ENCODE measurements around the gene ACAD9. TPM values are rescaled to one million over a fixed set of nuclear protein-coding genes. Genes with fewer than 3 reads are reported as not detected.
A peak's percentile ranks its signal among the peaks of the same experiment; 100 is the strongest.

ACAD9 gene
- total and polyA plus RNA-seq, 9 of the 15 experiments (the other 6 are each of a cell fraction or from before 2014, with no cell fraction given), result 10.2 to 32.6 (median 22.8) TPM

- peak overlapping the region in 1 of 2 experiments; percentile 65; a peak in 2 of 4 replicates for H3K9ac ChIP-seq (ENCODE audit: insufficient read depth in 1 of 2, low read depth in 2 of 2, low read length in 2 of 2)
- no peak overlapping the region; the same call in 1 of the 2 replicates for H3K4me2 ChIP-seq (ENCODE audit: insufficient read depth, low read length)
- intact Hi-C loops (cut with micrococcal nuclease), result no loop called here
- BruUV-seq (replicated peaks), result no TSS peak
- 0 out of 2 replicates have a peak, but pooled peaks have one; percentile 10 for TF ChIP-seq ZNF316 (IDR thresholded peaks at IDR 0.05)
- no peak for TF ChIP-seq NFXL1 (CRISPR knock-in tag; IDR thresholded peaks at IDR 0.05)
- TF ChIP-seq KHSRP (IDR thresholded peaks at IDR 0.05), result no peak
- TF ChIP-seq NFE2 (IDR thresholded peaks at IDR 0.05; ENCODE audit: low read depth), result peak; percentile 38; the same call in 1 of the 2 replicates
- no peak for TF ChIP-seq ARNT (IDR thresholded peaks at IDR 0.05)
- TF ChIP-seq CBFA2T3 (IDR thresholded peaks at IDR 0.05), result peak; percentile 51
- peak; percentile 70 for TF ChIP-seq CREM (IDR thresholded peaks at IDR 0.05; ENCODE audit: low read depth)
- peak; percentile 28; the same call in 1 of the 2 replicates for TF ChIP-seq CBFA2T2 (conservative IDR thresholded peaks at IDR 0.05)
- TF ChIP-seq NBN (IDR thresholded peaks at IDR 0.05; ENCODE audit: low read depth), result no peak
- TF ChIP-seq CUX1 (CRISPR knock-in tag; IDR thresholded peaks at IDR 0.05), result no peak
- 0 out of 2 replicates have a peak, but pooled peaks have one; percentile 21 for TF ChIP-seq CREB1 (IDR thresholded peaks at IDR 0.05)
- TF ChIP-seq CREB1 (CRISPR knock-in tag; IDR thresholded peaks at IDR 0.05), result no peak
- no peak for TF ChIP-seq E2F5 (CRISPR knock-in tag; IDR thresholded peaks at IDR 0.05)
- TF ChIP-seq TAL1 (IDR thresholded peaks at IDR 0.05), result 0 out of 2 replicates have a peak, but pooled peaks have one; percentile 32
- peak; percentile 27; the same call in 1 of the 2 replicates for TF ChIP-seq DPF2 (IDR thresholded peaks at IDR 0.05)
- TF ChIP-seq ARID1B (IDR thresholded peaks at IDR 0.05), result 0 out of 2 replicates have a peak, but pooled peaks have one; percentile 11
- TF ChIP-seq ATF1 (CRISPR knock-in tag; IDR thresholded peaks at IDR 0.05), result no peak
- TF ChIP-seq ATF1 (tag; IDR thresholded peaks at IDR 0.05), result peak; percentile 24; the same call in 1 of the 2 replicates
- H3K36me3 ChIP-seq (ENCODE audit: control insufficient read depth, insufficient read depth, low read length), result peaks cover 2% of the 10 kb centered on the region; the same call in 1 of the 3 replicates
- H3K9me1 ChIP-seq (ENCODE audit: control insufficient read depth, insufficient read depth, low read length), result no peaks in the 10 kb centered on the region
- 21% methylated on average over 8 of the region's 8 CpGs for WGBS (ENCODE audit: insufficient coverage, low coverage, missing lambda C conversion rate)
- ChIA-PET POLR2A (no interaction called here), CTCF (ENCODE audit: low intra/inter-chr PET ratio) (no interaction called here)
- peaks cover 2% of the 10 kb centered on the region; the same call in 1 of the 3 replicates for H3K79me2 ChIP-seq (ENCODE audit: control insufficient read depth, insufficient read depth, low read length)
- DNase-seq (ENCODE audit: extremely low read depth in 1 of 4, low spot score in 3 of 4) (peak in 1 of 4 experiments; percentile 40), ATAC-seq (peak; percentile 44), FAIRE-seq (no peak)
- no peaks in the 10 kb centered on the region for H4K20me1 ChIP-seq (replicated peaks; ENCODE audit: control insufficient read depth, insufficient read depth, low read length)
- H3K27ac ChIP-seq (ENCODE audit: extremely low read depth, low read depth, low read length), result no peak overlapping the region; the same call in 2 of the 3 replicates
- peak overlapping the region; percentile 55; the same call in 1 of the 2 replicates for H2AFZ ChIP-seq (ENCODE audit: low read depth, low read length)
- H3K4me1 ChIP-seq (replicated peaks in 1 of 2; ENCODE audit: control insufficient read depth in 2 of 2, insufficient read depth in 2 of 2, low read length in 2 of 2), result peaks cover 4 to 11% of the 10 kb centered on the region in 2 experiments; a peak in 4 of 5 replicates
- H3K9me3 ChIP-seq (replicated peaks; ENCODE audit: control insufficient read depth, insufficient read depth, low read depth, low read length), result no peaks in the 10 kb centered on the region
- in situ Hi-C loops (cut with MboI), result no loop called here
- H3K27me3 ChIP-seq (ENCODE audit: control insufficient read depth in 2 of 2, insufficient read depth in 2 of 2, low read length in 2 of 2), result no peaks in the 10 kb centered on the region
- no peak overlapping the region for H3K4me3 ChIP-seq
These were observed 6.7 kb upstream of the ACAD9 start for GRCh38 chr3:128872744-128873143.
